Fibroblast of lung (primary cell): Measurements from ENCODE around the gene NUP98. TPM values are rescaled to one million over a fixed set of nuclear protein-coding genes. Genes with fewer than 3 reads are reported as not detected.

Source experiments
- DNase-seq, 2 donors: peaks; one replicate each; pipeline versions ENCODE4 v3.0.0 to v3.0.0-alpha.2; 2010; ENCODE audit warnings: low read depth in 2 of 2
- H2AFZ ChIP-seq: 2 replicates; pipeline ENCODE4 v1.5.1; 2012; ENCODE audit warnings: low read length, control low read depth, inconsistent platforms
- H3K27ac ChIP-seq: 2 replicates; pipeline ENCODE4 v1.5.1; 2011; ENCODE audit warnings: low read length, control low read depth; ENCODE audit not compliant: insufficient read depth
- H3K27me3 ChIP-seq: 2 replicates; pipeline ENCODE4 v1.5.1; 2011; ENCODE audit warnings: mild to moderate bottlenecking, low read length; ENCODE audit not compliant: control insufficient read depth, insufficient read depth
- H3K36me3 ChIP-seq: 2 replicates; pipeline ENCODE4 v1.5.1; 2011; ENCODE audit warnings: low read length; ENCODE audit not compliant: control insufficient read depth, insufficient read depth
- H3K4me1 ChIP-seq: 2 replicates; pipeline ENCODE4 v1.5.1; 2011; ENCODE audit warnings: low read length; ENCODE audit not compliant: control insufficient read depth, insufficient read depth; ENCODE audit errors: extremely low read depth
- H3K4me2 ChIP-seq: 2 replicates; pipeline ENCODE4 v1.5.1; 2011; ENCODE audit warnings: low read length, control low read depth; ENCODE audit not compliant: insufficient read depth; ENCODE audit errors: extremely low read depth
- H3K4me3 ChIP-seq, 4 experiments: fragments of 200-600 bp in 1 of 4; sonication (generic) in 1 of 4; replicated peaks in 1 of 4; 2 replicates each; pipeline ENCODE4 v1.5.1; 2011 to 2016; ENCODE audit warnings: low read length in 4 of 4, low read depth in 3 of 4, mild to moderate bottlenecking in 3 of 4, control low read depth in 2 of 4, inconsistent platforms in 1 of 4, mixed read lengths in 1 of 4; ENCODE audit not compliant: insufficient read depth in 1 of 4; ENCODE audit errors: control extremely low read depth in 1 of 4
- H3K79me2 ChIP-seq: 2 replicates; pipeline ENCODE4 v1.5.1; 2012; ENCODE audit warnings: mild to moderate bottlenecking, low read length, inconsistent platforms; ENCODE audit not compliant: control insufficient read depth, insufficient read depth
- H3K9ac ChIP-seq: 2 replicates; pipeline ENCODE4 v1.5.1; 2011; ENCODE audit warnings: mild to moderate bottlenecking, low read length, control low read depth; ENCODE audit not compliant: insufficient read depth
- H3K9me3 ChIP-seq: 2 replicates; pipeline ENCODE4 v1.5.1; 2012; ENCODE audit warnings: low read depth, low read length; ENCODE audit not compliant: control insufficient read depth, insufficient read depth
- H4K20me1 ChIP-seq: 2 replicates; pipeline ENCODE4 v1.5.1; 2011; ENCODE audit warnings: low read length; ENCODE audit not compliant: control insufficient read depth, insufficient read depth; ENCODE audit errors: extremely low read depth
- CTCF ChIP-seq, 2 donors: IDR thresholded peaks in 1 of 2; conservative IDR thresholded peaks in 1 of 2; 1 replicate in 1 of 2; 2 replicates in 1 of 2; pipeline ENCODE4 v1.5.1; 2011 to 2012; ENCODE audit warnings: low read length in 2 of 2, control low read depth in 1 of 2, inconsistent platforms in 1 of 2, low read depth in 1 of 2, mild to moderate bottlenecking in 1 of 2
- EZH2 ChIP-seq: IDR thresholded peaks from 2 replicates; pipeline ENCODE4 v1.5.1; 2012; ENCODE audit warnings: low read length, control low read depth, mild to moderate bottlenecking; ENCODE audit errors: missing control alignments
- polyA plus RNA-seq, 2 donors: library from polyadenylated mRNA; depleted of rRNA in 1 of 2; stranded (reverse) in 1 of 2; unstranded in 1 of 2; fragments of >200 nt; gene quantifications; 2 replicates each; pipeline ENCODE4 v1.2.1, GENCODE V29; 2011 to 2012; ENCODE audit warnings: missing spikeins in 1 of 2
- total RNA-seq: library from RNA; depleted of rRNA; stranded (reverse); fragments of >200 nt; gene quantifications from 2 replicates; pipeline ENCODE4 v1.2.1, GENCODE V29; 2014

NUP98 gene
- total and polyA plus RNA-seq, 2 donors (not counting 1 experiment from before 2014, with no cell fraction given), result 60.6 to 99.6 TPM

GRCh38 chr11:3836903-3837302 is 39.5 kb upstream of the NUP98 start:
- Histone ChIP-seq H3K27ac (no peak overlapping the region), H3K4me2 (no peak overlapping the region), H3K9ac (no peak overlapping the region), H3K4me1 (peaks cover 14% of the 10 kb centered on the region), H3K36me3 (peaks cover 3% of the 10 kb centered on the region), H3K9me3 (no peaks in the 10 kb centered on the region), H3K4me3 (no peak overlapping the region), H3K27me3 (no peaks in the 10 kb centered on the region), H2AFZ (no peak overlapping the region), H3K79me2 (peaks cover 76% of the 10 kb centered on the region), H4K20me1 (no peaks in the 10 kb centered on the region)
- no peak for TF ChIP-seq CTCF (conservative IDR thresholded peaks at IDR 0.05 in 1 of 2, IDR thresholded peaks at IDR 0.05 in 1 of 2; ENCODE audit: low read depth in 1 of 2, low read length in 2 of 2)
- no peak for TF ChIP-seq EZH2
- no peak for DNase-seq

DNA sequence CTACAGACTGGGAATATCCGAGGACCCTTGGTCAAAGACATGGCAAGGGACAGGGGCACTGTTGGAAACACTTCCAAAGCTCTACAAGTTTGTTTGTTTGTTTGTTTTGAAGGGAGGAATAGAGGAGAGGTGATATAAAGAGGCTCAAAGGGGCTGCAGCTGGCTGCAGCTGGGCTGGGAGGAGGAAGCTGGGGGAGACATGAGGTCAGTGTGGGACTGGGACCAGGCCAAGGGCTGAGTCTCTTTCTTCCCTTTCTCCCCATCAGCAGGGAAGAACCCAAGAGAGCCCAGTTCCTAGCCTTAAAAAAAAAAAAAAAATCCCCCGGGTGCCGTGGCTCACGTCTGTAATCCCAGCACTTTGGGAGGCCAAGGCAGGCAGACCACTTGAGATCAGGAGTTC is 38.4 kb upstream of the NUP98 start:
- H3K4me2 ChIP-seq, result no peak overlapping the region
- no peak overlapping the region for H2AFZ ChIP-seq
- no peak overlapping the region for H3K27ac ChIP-seq
- peaks cover 11% of the 10 kb centered on the region for H3K4me1 ChIP-seq
- no peak for TF ChIP-seq CTCF (conservative IDR thresholded peaks at IDR 0.05 in 1 of 2, IDR thresholded peaks at IDR 0.05 in 1 of 2; ENCODE audit: low read depth in 1 of 2, low read length in 2 of 2)
- no peak for TF ChIP-seq EZH2
- H3K9ac ChIP-seq, result no peak overlapping the region
- no peaks in the 10 kb centered on the region for H4K20me1 ChIP-seq
- no peak for DNase-seq
- H3K9me3 ChIP-seq, result no peaks in the 10 kb centered on the region
- peaks cover 3% of the 10 kb centered on the region for H3K36me3 ChIP-seq
- H3K27me3 ChIP-seq, result no peaks in the 10 kb centered on the region
- peaks cover 87% of the 10 kb centered on the region for H3K79me2 ChIP-seq
- no peak overlapping the region for H3K4me3 ChIP-seq

- no peak overlapping the region for H3K4me3 ChIP-seq
- TF ChIP-seq EZH2, result no peak
- no peak for TF ChIP-seq CTCF (conservative IDR thresholded peaks at IDR 0.05 in 1 of 2, IDR thresholded peaks at IDR 0.05 in 1 of 2; ENCODE audit: low read depth in 1 of 2, low read length in 2 of 2)
- peak overlapping the region; percentile 7 for H3K27ac ChIP-seq
- no peak overlapping the region for H2AFZ ChIP-seq
- no peak for DNase-seq
- H3K79me2 ChIP-seq, result peaks cover 87% of the 10 kb centered on the region
- H3K4me1 ChIP-seq, result peaks cover 11% of the 10 kb centered on the region
- no peak overlapping the region for H3K4me2 ChIP-seq
- no peaks in the 10 kb centered on the region for H4K20me1 ChIP-seq
- peaks cover 3% of the 10 kb centered on the region for H3K36me3 ChIP-seq
- no peaks in the 10 kb centered on the region for H3K27me3 ChIP-seq
- no peaks in the 10 kb centered on the region for H3K9me3 ChIP-seq
- no peak overlapping the region for H3K9ac ChIP-seq
Measured at GRCh38 chr11:3834664-3835461, 37.5 kb upstream of the NUP98 start.
